Bronchial epithelial cell (primary cell): ENCODE measurements around the gene IL36A. TPM values are rescaled to one million over a fixed set of nuclear protein-coding genes. Genes with fewer than 3 reads are reported as not detected.

ENCODE experiments used
- DNase-seq: peaks from one replicate; pipeline ENCODE4 v3.0.0-alpha.2; 2010; ENCODE audit warnings: low read depth
- FAIRE-seq: peaks from 2 replicates; lab custom pipeline; 2011; peaks lifted over from hg19 to GRCh38; lab: Jason Lieb, UNC
- H3K27me3 ChIP-seq: 2 replicates; pipeline ENCODE4 v1.5.1; 2011; ENCODE audit warnings: low read length; ENCODE audit not compliant: control insufficient read depth, insufficient read depth
- H3K36me3 ChIP-seq: 2 replicates; pipeline ENCODE4 v1.5.1; 2011; ENCODE audit warnings: low read length; ENCODE audit not compliant: control insufficient read depth, insufficient read depth
- H3K4me3 ChIP-seq: 2 replicates; pipeline ENCODE4 v1.5.1; 2011; ENCODE audit warnings: mild to moderate bottlenecking, low read depth, low read length, control low read depth
- total RNA-seq: library from RNA; depleted of rRNA; stranded (reverse); fragments of >200 nt; gene quantifications from 2 replicates; pipeline ENCODE4 v1.2.1, GENCODE V29; 2014
- TF ChIP-seq, protein P1 (sequence below): IDR thresholded peaks from 2 replicates; pipeline ENCODE4 v1.5.1; 2011; ENCODE audit warnings: mild to moderate bottlenecking, moderate library complexity, low read length, control low read depth, inconsistent platforms; ENCODE audit not compliant: insufficient read depth, severe bottlenecking

IL36A gene
- total RNA-seq, 1 donor from 2014 or later, result 6.3 TPM

- H3K27me3 ChIP-seq, result no peaks in the 10 kb centered on the region
- no peaks in the 10 kb centered on the region for H3K36me3 ChIP-seq
- H3K4me3 ChIP-seq, result no peak overlapping the region
- no peak for DNase-seq
- FAIRE-seq, result no peak
- TF ChIP-seq, protein P1, sequence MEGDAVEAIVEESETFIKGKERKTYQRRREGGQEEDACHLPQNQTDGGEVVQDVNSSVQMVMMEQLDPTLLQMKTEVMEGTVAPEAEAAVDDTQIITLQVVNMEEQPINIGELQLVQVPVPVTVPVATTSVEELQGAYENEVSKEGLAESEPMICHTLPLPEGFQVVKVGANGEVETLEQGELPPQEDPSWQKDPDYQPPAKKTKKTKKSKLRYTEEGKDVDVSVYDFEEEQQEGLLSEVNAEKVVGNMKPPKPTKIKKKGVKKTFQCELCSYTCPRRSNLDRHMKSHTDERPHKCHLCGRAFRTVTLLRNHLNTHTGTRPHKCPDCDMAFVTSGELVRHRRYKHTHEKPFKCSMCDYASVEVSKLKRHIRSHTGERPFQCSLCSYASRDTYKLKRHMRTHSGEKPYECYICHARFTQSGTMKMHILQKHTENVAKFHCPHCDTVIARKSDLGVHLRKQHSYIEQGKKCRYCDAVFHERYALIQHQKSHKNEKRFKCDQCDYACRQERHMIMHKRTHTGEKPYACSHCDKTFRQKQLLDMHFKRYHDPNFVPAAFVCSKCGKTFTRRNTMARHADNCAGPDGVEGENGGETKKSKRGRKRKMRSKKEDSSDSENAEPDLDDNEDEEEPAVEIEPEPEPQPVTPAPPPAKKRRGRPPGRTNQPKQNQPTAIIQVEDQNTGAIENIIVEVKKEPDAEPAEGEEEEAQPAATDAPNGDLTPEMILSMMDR, result no peak
These were observed 9.8 kb upstream of the IL36A start for GRCh38 chr2:112995346-112995920.

- no peaks in the 10 kb centered on the region for H3K36me3 ChIP-seq
- no peak for DNase-seq
- H3K27me3 ChIP-seq, result no peaks in the 10 kb centered on the region
- TF ChIP-seq, protein P1, result no peak
- no peak for FAIRE-seq
- no peak overlapping the region for H3K4me3 ChIP-seq
These were observed 8.6 kb upstream of the IL36A start for GRCh38 chr2:112996635-112997034.

DNA sequence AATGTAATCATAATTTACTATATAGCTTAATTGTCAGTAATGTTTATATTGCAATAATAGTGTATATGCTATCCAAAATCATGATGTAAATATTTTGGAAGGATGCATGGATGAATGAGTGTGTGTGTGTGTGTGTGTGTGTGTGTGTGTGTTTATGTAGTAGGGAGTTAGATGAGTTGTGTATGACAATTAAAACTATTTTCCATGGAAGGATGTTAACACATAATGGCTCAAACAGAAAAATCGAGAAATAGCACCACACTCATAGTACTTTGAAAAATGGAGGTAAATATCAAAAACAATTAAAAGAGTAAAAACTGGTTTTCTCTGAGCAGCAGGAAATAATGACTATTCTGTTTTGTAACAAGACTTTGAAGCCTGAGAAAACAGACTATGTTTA lies 8.1 kb upstream of the IL36A start:
- Histone ChIP-seq H3K36me3 (no peaks in the 10 kb centered on the region), H3K27me3 (no peaks in the 10 kb centered on the region), H3K4me3 (no peak overlapping the region)
- TF ChIP-seq, protein P1, result no peak
- FAIRE-seq (no peak), DNase-seq (no peak)

- TF ChIP-seq, protein P1, result no peak
- no peak for DNase-seq
- Histone ChIP-seq H3K27me3 (no peaks in the 10 kb centered on the region), H3K4me3 (no peak overlapping the region), H3K36me3 (no peaks in the 10 kb centered on the region)
- no peak for FAIRE-seq
These were observed 4.8 kb upstream of the IL36A start for GRCh38 chr2:113000436-113000835.

- no peak overlapping the region for H3K4me3 ChIP-seq
- H3K27me3 ChIP-seq, result no peaks in the 10 kb centered on the region
- FAIRE-seq (no peak), DNase-seq (no peak)
- no peaks in the 10 kb centered on the region for H3K36me3 ChIP-seq
- TF ChIP-seq, protein P1, result no peak
These were observed 2.6 kb upstream of the IL36A start for GRCh38 chr2:113002677-113003076.

DNA sequence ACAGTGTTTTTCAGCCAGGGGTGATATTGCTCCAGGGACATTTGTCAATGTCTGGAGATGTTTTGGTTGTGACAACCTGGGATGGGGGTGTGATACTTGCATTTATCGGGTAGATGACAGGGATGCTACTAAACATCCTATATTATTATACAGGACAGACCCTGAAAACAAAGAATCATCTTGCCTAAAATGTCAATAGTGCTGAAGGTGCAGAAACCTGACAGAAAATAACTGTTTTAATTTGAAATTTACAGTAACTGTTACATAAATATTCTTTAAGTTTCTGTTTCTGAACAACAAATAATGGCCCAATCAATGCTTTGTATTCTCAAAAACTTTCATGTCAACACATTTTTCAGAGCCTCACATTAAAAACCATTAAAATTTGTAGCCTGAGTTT lies 2.0 kb downstream of the IL36A start:
- no peaks in the 10 kb centered on the region for H3K36me3 ChIP-seq
- FAIRE-seq (no peak), DNase-seq (no peak)
- H3K4me3 ChIP-seq, result no peak overlapping the region
- TF ChIP-seq, protein P1, result no peak
- H3K27me3 ChIP-seq, result no peaks in the 10 kb centered on the region
